Testis (tissue), 2 donors: ENCODE data around the gene LMO2.

ENCODE experiments used
- CTCF ChIP-seq, 3 experiments: fragments of 450-650 bp in 2 of 3; fragments of 200-600 bp in 1 of 3; sonication (generic) in 1 of 3; IDR thresholded peaks; one replicate each; pipeline ENCODE4 v1.5.1; 2016 to 2019; ENCODE audit warnings: antibody characterized with exemption in 3 of 3, mild to moderate bottlenecking in 2 of 3, moderate library complexity in 1 of 3
- POLR2A ChIP-seq: fragments of 450-650 bp; IDR thresholded peaks from one replicate; pipeline ENCODE4 v1.6.1; 2017; ENCODE audit warnings: antibody characterized with exemption, mild to moderate bottlenecking, moderate library complexity

GRCh38 chr11:33906484-33907186, 14.8 kb upstream of the LMO2 start:
- TF ChIP-seq CTCF (IDR thresholded peaks at IDR 0.05) (no peak), POLR2A (no peak)
